Adrenal gland (tissue), 5 donors: Measurements from ENCODE around the gene MPZ.

ENCODE experiments used
- POLR2A ChIP-seq, 2 donors: fragments of 450-650 bp; IDR thresholded peaks; one replicate each; pipeline ENCODE4 v1.6.1; 2017; ENCODE audit warnings: antibody characterized with exemption in 2 of 2, mild to moderate bottlenecking in 2 of 2, moderate library complexity in 1 of 2
- TF ChIP-seq, protein P1 (sequence below), 6 experiments: fragments of 450-650 bp in 4 of 6; fragments of 200-600 bp in 2 of 6; sonication (generic) in 1 of 6; IDR thresholded peaks; 1 replicate in 5 of 6; 2 replicates in 1 of 6; pipeline versions ENCODE4 v1.5.1 to v1.8.0; 2016 to 2021; ENCODE audit warnings: antibody characterized with exemption in 6 of 6, mild to moderate bottlenecking in 2 of 6, moderate library complexity in 1 of 6
- donor health status: DM: no; HTN: no; CAD: no.

- TF ChIP-seq, protein P1, sequence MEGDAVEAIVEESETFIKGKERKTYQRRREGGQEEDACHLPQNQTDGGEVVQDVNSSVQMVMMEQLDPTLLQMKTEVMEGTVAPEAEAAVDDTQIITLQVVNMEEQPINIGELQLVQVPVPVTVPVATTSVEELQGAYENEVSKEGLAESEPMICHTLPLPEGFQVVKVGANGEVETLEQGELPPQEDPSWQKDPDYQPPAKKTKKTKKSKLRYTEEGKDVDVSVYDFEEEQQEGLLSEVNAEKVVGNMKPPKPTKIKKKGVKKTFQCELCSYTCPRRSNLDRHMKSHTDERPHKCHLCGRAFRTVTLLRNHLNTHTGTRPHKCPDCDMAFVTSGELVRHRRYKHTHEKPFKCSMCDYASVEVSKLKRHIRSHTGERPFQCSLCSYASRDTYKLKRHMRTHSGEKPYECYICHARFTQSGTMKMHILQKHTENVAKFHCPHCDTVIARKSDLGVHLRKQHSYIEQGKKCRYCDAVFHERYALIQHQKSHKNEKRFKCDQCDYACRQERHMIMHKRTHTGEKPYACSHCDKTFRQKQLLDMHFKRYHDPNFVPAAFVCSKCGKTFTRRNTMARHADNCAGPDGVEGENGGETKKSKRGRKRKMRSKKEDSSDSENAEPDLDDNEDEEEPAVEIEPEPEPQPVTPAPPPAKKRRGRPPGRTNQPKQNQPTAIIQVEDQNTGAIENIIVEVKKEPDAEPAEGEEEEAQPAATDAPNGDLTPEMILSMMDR (IDR thresholded peaks at IDR 0.05) = no peak
- no peak for TF ChIP-seq POLR2A (IDR thresholded peaks at IDR 0.05)
These were observed 44.5 kb downstream of the MPZ start for GRCh38 chr1:161265305-161265704.
